Medulla oblongata (tissue), 1 donor: Measurements from ENCODE around the gene FOXO3.
A peak's percentile ranks its signal among the peaks of the same experiment; 100 is the strongest.

Experiments used
- DNase-seq: peaks from one replicate; pipeline ENCODE4 v3.0.0-alpha.2; 2015; ENCODE audit errors: extremely low spot score

Gene FOXO3

DNA sequence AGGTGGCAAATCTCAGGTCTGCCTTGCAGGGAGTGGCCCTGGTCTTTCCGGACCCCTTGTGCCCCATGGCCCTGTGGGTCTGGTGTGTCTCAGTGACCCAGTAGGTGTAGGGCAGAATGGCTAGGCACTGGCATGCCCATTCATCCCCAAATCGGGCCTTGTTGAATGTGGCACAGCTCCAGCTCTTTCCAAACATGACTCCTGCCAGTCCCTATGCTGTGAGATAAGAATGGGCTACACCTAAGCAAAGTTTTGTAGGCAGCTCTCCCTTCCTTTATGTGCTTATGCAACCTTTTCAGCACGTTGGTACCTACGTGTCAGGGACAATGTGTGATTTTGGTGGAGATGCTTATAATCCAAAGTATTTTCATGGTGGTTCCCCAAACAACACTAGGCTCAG, 33.9 kb downstream of the FOXO3 start:
- no peak for DNase-seq

DNA sequence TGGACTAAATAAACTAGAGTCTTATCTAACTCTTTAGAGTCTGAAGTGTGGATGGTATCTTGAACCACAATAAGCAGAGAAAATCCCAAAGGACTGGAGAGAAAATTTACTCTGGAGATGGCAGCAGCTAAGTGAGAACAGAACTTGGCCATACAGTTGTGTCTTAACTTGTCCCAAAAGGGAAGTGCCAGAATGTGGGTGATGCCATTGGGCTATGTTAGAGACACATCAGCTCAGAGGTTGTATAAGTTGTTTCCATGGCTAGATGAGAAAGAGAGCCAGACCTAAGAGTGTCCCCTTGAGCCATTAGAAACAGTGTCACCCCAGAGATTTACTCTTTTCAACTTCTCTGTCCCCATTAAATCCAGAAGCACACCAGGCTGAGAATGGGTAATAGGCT, 36.2 kb downstream of the FOXO3 start:
- DNase-seq, result no peak

DNA sequence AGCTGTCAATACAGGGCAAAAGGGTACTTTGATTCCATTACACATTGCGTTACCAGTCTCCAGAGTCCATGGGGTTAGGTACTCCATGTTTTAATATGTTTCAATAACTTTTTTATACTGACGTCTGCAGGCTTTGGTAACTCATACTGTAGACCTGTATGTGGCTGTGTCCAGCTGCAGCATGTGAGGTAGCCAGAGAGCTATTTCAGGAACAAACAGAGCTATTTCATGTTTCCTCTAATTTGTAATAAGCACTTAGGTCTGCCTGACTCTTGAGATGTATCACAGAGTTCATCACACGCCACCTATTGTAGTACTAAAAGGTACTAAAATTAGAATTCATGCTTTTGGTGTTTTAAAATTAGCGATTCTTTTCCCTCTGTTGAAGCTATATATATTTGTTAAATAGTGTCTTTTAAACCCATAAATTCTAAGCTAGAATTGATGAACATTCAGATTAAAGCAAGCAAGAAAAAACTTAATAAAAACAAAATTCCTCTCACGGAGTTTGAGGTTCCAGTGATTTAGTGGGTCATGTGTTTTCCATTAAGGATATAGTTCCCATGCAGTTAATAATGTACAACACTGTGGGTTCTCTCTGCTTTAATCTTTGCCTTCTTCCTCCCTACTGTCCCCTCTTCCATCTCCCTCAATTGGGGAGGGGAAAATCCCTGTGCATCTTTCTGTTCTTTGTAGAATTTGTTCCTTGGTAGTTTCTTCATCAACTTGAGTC, 37.0 kb downstream of the FOXO3 start:
- DNase-seq, result no peak

DNA sequence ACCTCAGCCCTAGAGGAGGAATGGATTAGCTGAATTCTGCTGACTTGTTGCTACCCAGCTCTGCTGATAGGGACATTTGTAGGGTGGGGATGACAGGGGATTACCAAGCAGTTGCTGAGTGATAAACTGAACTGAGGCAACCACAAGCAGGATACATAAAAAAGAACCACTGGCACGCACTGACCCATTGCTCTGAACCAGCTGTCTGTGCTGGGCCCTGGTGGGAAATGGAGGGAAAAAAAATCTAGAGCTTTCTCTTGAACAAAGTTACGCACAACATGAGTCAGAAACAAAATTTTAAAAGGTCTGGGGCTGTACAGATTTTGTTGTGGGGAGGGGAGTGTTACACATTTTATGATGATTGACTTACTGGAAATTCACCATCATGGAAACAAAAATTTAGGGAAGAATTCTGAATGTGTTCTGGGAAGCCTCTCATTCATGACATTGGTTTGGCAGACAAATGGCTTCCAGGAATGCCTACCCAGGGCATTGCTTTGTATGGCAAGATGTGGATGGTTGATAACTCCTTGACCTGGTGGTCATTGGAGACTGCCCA, 37.7 kb downstream of the FOXO3 start:
- no peak for DNase-seq

DNA sequence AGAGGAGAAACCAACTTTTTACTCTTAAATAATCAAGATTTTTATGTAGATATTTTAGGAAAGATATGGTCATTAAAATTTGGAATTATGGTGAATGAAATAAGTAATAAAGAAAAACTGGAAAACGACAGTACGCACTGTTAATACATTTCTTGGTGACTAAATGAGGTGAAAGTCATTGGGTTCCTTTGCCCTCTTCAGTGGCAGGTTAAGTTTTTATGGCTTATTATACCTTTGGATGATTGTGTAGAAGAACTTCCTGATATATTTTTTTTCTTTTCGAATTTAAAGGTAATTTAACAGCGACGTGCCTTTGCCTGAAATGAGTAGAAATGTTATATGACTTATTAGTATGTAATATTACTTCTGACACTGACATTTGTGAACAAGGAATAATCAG, 43.4 kb downstream of the FOXO3 start:
- no peak for DNase-seq

DNA sequence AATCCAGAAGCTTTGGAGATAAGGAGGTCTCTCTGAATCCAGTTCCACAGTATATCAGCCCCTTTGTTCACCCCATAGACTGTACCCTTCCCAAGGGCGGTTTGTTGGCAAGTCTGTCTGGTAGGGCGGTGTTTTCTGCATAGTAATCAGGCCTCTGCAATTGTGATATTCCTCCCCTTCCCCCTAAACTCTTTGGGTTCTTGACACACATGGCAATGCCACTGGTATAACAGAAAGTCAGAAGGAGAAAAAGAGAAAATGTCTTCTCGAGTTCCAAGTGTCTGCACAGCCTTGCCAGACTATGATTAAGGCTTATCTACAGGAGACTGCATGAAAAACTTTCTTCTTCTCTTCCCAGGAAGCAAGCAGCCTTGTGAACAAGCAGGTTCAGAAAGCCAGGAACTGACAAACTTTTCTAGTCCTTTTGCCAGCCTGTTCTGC, 45.6 kb downstream of the FOXO3 start:
- no peak for DNase-seq

DNA sequence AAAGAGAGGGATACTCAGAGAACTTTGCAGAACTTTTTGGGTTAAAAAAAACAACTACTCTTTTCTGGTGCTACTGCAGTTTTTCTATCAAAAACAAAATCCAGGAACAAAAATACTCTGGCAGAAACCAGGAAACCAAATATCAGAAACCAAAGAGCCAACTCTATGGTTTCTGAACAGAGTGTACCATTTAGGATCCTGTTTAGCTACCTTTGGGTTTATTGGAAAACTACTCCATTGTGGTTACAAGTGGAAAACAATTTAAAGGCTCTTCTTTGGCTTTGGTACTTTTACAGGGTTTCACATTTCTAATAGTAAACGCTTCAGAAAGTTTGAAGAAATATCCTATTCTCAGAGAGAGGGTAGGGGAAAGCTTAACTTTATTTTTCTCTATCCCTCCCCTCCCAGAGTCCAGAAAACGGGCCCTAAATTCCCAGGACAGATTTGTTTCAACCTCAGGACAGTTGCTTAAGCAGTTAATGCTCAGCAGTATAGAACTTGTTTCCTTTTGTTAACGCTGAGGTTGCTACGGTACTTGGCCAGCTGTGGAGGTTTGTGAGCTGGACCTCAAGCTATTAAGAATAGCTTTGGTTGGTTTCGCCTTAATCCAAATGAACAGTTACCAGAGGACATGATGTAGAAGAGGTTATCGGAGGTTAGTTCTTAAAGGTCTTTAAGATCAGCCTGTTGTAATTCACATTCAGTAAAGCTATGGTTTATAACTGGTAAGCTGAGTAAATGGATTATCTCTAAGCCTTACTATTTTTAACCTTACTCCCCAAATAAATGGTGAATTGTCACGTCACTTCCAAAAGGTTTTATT, 47.9 kb downstream of the FOXO3 start:
- DNase-seq, result no peak

DNA sequence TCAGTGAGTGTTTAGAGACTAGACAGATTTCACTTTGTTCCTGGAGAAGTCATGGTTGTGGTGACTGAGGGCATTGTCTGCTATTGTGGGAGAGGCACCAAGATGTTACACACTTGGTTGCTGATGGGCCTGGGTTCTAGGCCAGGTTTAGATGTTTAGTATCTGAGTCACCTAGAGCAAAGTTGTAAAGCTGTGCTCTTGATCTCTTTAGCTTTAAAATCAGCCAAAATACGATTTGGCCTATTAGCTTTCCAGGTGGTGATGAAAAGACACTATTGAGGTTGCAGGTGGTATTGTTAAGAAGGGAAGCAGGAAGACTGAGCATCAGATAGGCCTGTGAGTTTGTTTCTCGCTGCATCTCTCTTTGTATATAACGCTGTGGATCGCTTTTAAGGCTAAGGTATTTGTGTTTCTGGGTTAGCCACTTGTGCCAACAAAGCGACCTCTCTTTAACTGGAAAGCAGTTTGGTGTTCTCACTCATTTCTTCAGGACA, 48.6 kb downstream of the FOXO3 start:
- DNase-seq, result peak; percentile 38

DNA sequence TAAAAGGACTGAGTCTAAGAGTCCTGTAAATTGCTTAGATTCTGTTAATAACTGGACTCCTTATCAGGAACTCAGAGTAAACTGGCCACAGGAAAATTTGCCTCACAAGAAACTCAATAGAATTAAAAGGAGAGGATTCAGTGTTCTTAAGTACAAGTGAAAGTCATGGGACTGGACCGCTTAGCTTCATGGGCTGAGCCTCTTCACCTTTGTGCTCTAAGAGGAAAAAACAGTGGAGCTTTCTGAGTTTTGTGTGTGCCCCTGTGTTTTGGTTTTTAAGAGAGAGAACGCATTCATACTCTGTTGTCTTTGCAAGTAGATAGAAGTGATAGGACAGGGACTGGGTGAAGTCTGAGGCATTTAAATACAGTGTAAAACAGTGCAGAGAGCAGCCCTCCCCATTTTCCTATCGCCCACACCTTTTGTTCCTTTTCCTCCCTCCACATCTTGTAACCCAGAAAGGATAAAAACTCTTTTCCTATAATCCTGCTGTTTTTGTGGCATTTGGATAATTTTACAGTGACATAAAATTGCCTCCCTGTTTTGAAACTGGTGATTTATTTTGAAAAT, 49.6 kb downstream of the FOXO3 start:
- peak; percentile 44 for DNase-seq

DNA sequence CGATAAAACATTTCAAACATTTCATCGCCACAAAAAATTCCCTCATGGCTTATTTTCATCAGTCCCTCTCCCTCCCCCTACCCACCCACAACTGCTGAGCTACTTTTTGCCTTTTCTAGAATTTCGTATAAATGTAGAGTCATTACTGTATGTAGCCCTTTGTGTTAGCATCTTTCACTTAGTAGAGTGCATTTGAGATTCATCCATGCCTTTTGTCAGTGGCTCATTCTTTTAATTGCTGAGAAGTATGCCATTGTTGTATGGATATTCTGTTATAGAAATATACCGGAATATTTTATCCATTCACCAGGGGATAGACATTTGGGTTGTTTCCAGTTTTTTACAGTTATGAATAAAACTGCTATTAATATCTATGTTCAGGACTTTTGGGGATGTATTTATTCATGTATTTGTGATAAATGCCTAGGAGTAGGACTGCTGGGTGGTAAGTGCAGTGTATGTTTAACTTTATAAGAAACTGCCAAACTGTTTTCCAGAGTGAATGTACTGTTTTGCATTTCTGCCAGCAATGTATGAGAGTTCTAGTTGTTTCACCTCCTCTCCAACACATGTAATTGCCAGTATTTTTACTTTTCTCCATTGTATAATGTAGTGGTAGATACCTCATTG, 50.4 kb downstream of the FOXO3 start:
- no peak for DNase-seq

DNA sequence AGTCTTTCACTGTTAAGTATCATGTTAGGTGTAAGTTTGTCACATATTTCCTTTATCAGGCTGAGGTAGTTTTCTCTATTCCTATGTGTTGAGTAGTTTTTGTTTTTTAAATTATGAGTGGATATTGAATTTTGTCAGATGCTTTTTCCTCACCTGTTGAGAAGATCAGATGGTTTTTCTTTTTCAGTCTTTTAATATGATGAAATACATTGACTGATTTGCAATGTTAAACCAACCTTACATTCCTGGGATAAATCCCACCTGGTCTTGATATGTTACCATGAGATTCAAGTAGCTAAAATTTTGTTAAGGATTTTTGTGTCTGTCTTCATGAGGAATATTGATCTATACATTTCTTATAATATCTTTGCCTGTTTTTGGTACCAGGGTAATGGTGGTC, 52.1 kb downstream of the FOXO3 start:
- DNase-seq, result no peak

DNA sequence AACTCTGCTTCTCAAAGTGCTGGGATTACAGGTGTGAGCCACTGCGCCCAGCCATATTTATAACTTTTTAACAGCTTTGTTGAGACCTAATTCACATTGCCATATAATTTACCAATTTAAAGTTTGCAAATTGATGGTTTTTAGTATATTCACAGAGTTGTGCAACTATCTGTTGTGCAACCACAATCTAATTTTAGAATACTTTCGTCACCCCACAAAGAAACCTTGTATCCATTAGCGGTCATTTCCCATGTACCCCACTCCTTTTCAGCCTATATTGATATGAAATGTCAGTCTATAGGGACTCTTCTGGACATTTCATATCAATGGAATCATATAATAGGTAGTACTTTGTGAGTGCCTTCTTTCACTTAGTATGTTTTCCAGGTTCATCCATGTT, 55.8 kb downstream of the FOXO3 start:
- DNase-seq, result no peak

DNA sequence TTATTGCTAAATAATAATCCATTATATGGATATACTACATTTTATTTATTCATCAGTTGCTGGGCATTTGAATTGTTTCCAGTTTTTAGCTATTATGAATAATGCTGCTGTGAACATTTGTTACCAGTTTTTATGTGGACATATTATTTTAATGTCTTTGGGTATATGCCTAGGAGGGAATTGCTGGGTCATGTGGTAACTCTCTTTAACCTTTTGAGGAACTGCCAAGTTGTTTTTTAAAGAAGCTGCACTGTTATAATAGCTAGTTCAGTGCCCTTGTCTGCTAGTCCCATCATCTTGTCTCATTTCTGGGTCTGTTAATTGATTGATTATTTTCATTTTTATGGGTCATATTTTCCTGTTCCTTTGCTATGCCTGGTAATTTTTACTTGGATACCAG, 56.3 kb downstream of the FOXO3 start:
- no peak for DNase-seq

DNA sequence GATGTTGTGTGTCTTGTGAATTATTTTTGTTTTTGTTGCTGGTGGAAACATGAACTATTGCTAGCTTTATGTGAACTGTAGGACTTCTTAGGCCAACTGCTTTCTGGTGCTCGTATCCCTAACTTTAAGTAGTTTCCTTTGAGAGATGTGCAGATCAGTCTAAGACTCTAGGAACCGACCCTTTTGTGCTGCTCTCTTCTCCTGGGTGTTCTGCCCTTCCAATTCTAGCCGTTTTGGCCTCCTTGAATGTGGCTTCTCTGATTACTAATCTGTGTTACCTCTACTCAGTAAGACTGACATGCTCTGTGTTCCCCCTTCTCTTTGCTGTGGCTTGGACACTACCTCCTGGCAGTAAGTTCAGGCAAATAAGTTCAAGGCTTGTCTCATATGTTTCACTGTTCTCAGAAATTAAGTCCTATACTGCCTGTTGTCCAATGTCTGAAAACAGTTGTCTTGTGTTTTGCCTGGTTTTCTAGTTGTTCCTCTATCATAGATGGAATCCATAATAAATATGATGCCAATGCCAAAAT, 58.0 kb downstream of the FOXO3 start:
- DNase-seq, result no peak

DNA sequence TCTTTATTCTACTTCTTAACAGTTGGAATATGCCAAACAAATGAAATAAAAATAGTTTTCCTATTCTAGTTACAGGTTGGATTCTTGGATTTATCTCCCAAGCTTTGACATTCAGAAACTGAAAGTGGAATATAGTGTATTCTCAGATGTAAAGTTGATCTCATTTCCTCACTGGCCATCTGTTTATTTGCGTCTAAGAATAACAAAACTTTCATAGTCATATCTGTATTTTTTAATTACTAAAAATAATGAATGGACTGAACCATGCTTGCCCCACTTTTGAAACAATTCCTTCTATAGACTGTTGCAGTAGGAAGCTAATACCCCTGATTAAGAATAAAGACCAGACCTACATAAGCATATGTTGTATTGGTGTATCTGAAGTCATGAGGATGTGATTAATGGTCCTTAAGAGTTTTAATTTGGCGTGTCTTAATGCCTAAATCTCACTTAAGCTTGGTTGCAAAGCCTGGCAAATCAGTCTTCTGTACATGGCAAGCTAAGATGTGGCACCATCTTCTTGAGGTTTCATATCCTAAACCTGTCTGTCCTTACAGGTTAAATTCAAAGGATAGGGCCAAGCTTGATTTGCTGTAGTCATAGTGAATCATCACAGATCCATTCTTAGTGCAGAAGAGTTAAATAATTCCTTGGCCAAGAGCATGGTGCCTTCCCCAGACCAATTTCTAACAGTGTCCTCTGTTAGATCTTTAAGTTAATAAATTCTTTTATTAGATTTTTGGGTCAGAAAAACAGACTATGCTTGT, 58.9 kb downstream of the FOXO3 start:
- DNase-seq, result no peak

DNA sequence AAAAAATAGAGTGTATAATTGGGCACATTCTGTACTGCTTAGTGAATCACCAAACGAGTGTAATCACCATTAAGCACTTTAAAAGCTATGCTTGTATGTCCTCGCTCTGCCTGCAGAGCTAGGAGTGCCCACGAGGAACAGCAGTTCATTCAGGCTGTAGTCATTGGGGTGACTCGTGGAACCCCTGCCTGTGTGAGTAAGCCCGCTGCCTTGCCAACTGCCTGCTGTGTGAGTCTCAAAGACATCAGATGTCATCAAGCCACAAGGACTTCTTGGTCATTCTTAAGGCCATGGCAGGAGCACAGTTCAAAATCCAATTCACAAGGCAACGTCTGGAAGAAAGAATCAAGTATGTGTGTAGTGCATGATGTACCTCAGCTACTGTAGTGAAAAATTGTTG, 60.4 kb downstream of the FOXO3 start:
- DNase-seq, result peak; percentile 45

DNA sequence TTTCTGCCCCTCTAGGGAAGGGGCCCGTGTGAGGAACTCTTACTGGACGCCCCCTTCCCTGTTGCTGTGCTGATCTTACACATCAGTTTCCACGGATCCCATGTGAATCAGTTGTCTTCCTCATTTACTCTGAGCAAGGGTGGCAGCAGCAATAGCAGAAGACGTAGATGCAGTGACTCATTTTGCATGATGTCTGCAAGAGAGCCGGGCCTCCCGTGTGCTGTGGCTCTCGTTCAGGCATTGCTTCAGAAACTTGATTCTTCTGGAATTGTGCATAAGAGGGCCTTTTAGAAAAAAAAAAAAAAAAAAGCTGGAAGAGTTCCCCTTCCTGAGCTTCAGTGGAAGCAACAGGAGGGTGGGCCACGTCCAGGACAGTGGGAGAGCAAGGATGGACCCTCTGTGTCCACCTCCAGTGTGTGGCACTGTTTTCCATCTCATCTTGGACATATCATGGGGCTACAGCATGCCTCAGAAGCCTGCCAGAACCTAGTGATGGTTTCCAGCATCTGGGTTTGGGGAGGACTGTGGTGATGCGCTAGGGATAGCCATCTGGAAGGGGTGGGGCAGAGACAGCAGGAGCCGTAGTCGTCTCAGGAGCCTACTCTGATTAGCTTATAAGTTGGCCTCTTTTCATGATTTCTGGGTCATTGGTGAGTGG, 62.1 kb downstream of the FOXO3 start:
- DNase-seq, result peak; percentile 51

DNA sequence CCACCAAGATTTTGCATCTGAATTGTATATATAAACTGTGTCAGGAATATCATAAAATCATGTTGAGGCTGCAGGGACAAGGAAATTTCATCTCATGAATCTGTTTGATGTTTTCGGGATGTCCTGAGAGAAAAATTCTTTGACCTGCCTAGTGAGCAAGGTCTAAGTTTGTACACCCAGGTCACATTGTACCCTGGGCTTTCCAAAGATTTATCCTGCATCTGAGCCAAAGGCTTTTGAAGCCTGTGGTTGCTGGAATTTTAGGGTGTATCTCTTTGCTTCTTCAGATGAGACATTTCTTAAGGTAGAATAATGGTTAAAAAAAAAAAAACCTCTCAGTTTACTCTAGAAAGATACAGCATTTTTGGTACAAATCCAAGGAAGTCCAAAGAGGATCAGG, 63.3 kb downstream of the FOXO3 start:
- no peak for DNase-seq

DNA sequence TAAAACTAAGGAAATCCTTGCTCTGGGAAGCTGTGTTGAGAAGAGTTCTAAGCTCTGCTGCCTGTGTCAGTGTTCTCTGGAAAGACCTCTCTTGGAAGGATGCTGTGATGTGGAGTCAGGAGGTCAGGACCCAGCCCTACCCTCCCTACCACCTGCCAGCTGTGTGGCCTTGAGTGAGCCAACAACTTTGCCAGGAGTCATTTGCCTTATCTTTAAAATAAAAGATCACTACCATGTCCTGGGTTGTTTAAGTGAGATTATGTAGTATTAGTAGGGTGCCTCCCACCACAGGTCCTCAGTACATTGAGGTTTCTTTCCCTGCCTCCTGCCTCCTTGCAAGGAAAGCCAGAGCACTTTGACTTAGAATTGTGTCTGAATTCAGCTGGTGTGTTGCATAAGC, 64.9 kb downstream of the FOXO3 start:
- DNase-seq, result no peak

DNA sequence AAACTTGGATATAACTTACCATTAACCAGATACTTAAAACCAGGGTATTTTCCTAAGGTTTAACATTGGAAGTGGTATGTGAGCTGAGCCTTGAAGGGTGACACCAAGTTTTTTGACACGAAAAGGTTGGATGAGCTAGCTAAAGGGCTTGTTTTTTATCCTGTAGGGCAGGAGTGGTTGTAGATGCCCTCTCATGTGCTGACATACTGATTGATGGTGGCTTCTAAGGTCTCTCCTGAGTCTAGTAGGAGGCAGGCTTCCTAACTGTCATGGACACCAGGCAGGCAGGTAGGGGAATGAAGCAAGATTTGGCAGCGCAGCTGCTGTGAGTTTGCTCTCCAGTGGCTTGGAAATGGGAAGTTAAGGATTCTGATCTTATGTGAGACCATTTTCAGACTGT, 66.1 kb downstream of the FOXO3 start:
- DNase-seq, result no peak
